ENCODE measurements around the gene PRRG2.
"Not testable (repeated sequence)": the region's sequence is repeated elsewhere in the genome, so short reads cannot be mapped to it uniquely, and the experiment has no call there.

PRRG2 gene

DNA sequence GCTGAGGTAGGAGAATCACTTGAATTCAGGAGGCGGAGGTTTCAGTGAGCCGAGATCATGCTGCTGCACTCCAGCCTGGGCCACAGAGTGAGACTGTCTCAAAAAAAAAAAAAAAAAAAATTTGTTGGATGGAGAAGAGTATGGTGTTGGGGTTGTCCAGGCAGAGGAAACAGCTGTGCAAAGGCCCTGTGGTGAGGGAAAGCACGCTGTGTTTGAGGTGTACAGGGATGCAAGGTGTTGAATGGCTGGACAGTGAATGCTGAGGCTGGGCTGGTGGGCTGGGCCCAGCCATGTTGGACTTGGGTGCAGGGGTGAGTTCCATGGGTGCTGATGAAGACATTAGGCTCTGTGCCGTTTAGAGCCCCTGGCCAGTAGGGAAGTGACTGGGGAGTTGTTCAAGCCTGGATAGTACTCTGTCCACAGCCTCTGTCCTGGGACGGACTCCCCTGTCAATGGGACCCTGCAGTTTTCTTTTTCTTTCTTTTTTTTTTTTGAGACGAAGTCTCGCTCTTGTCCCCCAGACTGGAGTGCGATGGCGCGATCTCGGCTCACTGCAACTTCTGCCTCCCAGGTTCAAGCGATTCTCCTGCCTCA is 28.5 kb downstream of the PRRG2 start:
- no peak for DNase-seq (ENCODE audit: low spot score)

DNA sequence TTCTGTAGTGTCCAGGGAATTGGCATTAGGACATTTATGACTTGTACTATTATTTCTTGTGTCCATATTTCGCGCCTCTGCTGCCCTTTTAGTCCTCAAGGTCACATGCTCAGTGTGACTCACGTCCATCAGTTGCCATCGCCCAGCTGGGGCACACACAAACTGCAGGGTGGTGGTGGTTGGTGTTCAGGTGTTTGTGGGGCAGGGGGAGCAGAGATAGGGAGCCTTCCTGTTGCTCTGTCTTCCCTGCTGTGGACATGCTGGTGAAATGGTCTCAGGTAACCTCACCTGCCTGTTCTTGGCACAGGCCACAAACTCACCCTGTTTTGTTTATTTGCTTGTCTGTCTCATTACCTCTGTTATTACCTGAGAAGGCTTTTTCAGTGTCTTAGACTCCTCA is 32.3 kb downstream of the PRRG2 start:
- peak; percentile 64 for DNase-seq (ENCODE audit: low spot score)

DNA sequence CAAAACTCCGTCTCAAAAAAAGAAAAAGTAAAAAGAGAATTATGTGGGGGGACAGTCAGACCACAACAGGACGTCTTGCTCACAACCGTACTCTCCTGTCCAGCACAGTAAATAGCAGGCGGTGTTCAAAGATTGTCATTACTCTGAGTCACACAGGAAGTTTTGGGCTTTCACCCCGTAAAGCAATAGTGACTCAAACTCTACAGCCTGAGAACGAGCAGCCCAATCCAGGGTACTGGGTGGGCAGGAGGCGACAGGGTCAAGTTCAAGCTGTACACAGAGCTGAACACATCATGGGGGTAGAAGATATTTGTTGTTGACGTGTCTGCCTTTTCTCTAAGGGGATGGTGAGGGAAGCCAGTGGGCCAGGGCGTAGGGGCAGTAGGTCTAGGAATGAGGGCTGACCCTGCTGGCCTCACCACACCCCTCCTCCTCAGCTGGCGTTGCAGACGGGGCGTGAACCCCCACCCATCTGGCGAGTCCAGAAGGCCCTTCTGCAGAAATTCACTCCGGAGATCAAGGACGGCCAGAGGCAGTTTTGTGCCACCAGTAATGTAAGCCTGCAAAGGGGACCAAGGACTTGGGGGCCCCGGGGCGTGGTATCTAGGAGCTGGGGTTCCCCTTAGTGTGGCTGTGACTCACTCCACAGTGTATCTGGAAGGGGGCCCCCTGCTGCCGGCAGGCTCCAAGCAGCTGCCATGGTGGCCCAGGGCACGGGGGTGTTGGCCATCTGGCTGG is 33.1 kb downstream of the PRRG2 start:
- peak; percentile 81 for DNase-seq (ENCODE audit: low spot score)

DNA sequence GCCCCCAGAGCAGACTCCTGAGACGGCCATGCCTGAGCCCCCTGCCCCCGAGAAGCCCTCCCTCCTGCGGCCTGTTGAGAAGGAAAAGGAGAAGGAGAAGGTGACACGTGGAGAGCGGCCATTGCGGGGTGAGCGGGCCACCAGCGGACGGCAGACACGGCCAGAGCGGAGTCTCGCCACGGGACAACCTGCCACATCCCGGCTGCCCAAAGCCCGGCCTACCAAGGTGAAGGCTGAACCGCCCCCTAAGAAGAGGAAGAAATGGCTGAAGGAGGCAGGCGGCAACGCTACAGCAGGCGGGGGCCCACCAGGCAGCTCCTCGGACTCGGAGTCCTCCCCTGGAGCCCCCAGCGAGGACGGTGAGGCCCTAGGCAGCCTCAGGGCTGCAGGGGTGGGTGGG is 34.7 kb downstream of the PRRG2 start:
- DNase-seq (ENCODE audit: low spot score): no peak

DNA sequence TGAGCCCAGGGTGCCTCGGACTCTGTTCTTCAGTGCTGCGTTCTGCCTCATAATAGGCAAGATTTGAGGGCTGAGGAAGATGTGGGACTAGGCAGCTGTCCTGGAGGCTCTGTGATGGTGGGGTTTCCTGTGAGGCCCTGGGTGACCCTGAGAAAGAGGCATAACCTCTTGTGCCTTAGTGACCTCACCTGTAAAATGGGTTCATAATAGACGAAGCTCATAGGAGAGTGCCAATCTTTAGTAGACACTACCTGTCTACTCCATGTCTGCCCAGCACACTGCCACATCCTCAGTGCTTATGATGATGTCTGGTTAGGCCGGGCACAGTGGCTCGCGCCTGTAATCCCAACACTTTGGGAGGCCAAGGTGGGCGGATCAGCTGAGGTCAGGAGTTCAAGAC is 35.4 kb downstream of the PRRG2 start:
- no peak for DNase-seq (ENCODE audit: low spot score)

DNA sequence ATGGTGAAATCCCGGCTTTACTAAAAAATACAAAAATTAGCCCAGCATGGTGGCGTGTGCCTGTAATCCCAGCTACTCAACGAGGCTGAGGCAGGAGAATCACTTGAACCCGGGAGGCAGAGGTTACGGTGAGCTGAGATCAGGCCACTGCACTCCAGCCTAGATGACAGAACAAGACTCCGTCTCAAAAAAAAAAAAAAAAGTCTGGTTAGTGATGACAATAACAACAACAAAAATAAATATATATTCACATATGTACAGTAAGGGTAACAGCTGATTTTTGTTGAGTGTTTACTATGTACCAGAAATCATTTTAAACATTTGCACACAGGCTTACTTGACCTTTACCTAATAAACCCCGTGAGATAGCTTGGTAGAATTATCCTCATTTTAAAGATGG is 35.8 kb downstream of the PRRG2 start:
- DNase-seq (ENCODE audit: low spot score): no peak

DNA sequence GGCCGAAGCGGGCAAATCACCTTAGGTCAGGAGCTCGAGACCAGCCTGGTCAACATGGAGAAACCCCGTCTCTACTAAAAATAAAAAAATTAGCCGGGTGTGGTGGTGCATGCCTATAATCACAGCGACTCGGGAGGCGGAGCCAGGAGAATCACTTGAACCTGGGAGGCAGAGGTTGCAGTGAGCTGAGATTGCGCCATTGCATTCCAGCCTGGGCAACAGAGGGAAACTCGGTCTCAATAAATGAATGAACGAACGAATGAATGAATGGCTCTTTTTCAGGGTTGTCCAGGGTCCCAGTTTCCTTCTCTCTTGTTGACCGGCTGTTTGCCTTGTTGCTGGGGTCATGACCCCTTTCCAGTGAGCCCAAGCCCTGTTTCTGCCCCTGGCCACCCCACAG is 36.7 kb downstream of the PRRG2 start:
- not testable (repeated sequence) for DNase-seq (ENCODE audit: low spot score)

DNA sequence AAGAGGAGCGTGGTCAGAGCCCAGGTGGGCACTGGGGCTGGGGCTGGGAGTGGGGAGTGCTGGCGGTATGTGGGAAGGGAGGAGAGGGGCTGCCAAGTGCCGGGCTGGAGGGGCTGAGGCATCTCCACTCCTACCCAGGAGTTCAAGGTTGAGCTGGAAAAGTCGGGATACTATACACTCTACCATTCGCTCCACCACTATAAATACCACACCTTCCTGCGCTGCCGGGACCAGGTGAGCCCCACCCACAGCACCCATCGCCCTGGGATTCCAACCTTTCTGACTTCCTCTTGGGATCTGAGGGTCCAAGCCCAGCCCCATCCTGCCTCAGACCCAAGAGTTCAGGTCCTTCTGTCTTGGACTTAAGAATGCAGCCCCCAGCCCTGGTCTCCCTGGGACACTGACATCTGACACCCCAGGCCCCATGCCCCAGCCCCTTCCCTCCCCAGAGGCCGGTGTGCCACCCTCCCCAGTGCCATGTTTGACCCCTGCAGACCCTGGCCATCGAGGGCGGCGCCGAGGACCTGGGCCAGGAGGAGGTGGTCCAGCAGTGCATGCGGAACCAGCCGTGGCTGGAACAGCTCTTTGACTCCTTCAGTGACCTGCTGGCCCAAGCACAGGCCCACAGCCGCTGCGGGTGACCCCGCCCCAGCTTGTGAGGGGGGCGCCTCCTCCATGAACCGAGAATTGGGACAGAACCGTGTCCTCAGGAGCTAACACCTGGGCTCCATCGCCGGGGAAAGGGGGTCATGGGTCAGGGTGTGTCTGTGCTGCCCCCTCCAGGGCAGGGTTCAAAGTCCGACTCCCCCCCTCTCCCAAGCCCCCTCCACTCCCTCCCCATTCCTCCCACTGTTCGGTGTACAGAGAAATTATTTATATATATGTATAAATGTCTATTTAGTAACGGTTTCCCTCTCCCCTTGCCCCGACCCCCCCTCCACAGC is 44.1 kb downstream of the PRRG2 start:
- no peak for DNase-seq (ENCODE audit: low spot score)

DNA sequence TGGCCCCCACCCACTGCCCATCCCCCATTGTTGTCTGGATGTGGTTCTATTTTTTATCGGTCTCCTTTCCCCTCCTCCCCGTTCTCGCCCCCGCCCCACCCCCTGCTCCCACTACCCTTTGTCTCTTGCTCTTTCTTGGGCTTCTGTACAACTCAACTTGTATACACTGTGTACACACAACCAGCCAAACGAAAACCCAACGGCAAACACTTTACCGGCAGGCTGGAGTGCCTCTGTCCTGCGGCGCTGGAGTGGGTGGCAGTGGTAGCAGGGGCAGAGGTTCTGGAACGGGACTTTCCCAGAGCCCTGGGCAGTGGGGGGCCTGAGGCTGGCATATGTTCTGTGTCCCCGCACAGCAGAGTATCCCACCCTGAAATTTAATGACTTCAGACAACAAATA is 45.1 kb downstream of the PRRG2 start:
- no peak for DNase-seq (ENCODE audit: low spot score)

DNA sequence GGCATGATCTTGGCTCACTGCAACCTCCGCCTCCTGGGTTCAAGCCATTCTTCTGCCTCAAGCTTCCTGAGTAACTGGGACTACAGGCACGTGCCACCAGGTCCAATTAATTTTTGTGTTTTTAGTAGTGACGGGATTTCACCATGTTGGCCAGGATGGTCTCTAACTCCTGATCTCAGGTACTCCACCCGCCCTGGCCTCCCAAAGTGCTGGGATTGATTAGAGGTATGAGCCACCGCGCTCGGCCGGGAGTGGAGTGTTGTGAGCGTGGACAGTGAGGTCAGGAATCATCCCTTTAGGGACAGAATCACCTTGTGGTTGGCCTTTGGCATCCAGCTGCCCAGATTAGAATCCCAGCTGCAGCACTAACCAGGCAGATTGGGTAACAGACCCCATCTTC is 48.5 kb downstream of the PRRG2 start:
- no peak for DNase-seq (ENCODE audit: low spot score)

DNA sequence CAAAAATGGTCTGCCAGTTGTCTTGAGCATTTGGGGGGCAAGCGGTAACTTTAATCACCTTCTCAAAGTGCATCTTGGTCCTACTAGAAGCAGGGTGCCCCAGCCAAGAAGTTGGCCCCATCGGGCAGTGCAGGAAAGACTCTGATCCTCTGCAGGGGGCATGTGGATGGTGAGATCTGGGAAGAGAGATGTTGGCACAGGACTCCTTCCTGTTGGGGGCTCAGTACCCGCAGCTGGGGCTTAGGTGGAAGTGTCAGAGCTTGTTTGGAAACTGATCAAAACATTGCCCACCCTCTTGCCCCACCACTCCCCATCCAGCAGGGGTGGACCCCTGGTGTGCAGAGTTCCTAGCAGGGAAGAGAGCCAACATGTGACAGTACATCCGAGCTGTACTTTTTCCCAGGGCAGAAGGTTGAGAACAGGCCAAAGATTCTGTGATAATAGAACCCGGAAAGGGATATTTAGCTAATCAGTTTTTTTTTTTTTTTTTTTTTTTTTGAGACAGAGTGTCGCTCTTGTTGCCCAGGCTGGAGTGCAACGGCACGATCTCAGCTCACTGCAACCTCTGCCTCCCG is 50.0 kb downstream of the PRRG2 start:
- DNase-seq (ENCODE audit: low spot score): no peak

DNA sequence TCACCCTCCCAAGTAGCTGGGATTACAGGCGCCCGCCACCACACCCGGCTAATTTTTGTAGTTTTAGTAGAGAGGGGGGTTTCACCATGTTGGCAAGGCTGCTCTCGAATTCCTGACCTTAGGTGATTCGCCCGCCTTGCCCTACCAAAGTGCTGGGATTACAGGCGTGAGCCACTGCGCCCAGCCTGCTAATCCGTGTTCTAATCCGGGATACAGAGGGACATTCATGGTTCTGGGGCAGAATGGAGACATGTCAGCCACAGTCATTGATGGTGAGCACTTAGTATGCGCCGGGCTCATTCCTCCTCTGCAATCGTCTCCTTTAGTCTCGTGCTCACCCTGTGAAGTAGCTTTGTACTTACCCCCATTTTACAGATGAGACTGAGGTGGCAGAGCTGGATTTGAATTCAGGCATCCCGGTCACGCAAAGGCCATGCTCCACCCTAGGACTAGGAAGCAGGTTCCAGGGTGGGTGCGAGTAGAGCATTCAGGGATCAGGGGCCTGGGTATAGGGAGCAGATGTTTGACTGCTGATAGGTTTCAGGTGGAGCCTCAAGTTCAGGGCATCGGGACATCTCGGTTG is 50.6 kb downstream of the PRRG2 start:
- DNase-seq (ENCODE audit: low spot score): no peak

DNA sequence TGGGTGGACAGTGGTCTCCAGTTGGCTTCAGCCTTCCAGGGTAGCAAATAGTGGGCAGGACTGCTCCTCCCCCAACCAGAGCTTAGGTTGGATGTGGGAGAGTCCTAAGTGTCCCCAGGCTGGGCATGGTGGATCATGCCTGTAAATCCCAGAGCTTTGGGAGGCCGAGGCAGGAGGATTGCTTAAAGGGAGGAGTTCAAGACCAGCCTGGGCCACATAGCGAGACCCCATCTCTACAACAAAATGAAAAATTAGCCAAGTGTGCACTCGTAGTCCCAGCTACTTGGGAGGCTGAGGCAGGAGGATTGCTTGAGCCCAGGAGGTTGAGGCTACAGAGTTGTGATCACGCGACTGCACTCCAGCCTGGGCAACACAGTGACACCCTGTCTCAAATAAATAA is 51.5 kb downstream of the PRRG2 start:
- DNase-seq (ENCODE audit: low spot score): no peak

DNA sequence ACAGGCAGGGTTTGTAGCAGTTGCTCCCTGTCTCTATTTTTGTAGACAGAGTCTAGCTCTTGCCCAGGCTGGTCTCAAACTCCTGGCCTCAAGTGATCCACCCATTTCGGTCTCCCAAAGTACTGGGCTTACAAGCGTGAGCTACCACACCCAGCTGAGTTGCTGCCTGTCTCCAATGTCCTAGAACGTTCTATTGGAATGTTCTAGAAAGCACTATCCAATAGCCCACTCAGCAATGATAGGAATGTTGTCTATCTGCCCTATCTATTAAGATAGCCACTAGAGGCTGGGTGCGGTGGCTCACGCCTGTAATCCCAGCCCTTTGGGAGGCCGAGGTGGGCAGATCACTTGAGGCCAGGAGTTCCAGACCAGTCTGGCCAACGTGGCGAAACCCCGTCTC is 52.2 kb downstream of the PRRG2 start:
- DNase-seq (ENCODE audit: low spot score): not testable (repeated sequence)

DNA sequence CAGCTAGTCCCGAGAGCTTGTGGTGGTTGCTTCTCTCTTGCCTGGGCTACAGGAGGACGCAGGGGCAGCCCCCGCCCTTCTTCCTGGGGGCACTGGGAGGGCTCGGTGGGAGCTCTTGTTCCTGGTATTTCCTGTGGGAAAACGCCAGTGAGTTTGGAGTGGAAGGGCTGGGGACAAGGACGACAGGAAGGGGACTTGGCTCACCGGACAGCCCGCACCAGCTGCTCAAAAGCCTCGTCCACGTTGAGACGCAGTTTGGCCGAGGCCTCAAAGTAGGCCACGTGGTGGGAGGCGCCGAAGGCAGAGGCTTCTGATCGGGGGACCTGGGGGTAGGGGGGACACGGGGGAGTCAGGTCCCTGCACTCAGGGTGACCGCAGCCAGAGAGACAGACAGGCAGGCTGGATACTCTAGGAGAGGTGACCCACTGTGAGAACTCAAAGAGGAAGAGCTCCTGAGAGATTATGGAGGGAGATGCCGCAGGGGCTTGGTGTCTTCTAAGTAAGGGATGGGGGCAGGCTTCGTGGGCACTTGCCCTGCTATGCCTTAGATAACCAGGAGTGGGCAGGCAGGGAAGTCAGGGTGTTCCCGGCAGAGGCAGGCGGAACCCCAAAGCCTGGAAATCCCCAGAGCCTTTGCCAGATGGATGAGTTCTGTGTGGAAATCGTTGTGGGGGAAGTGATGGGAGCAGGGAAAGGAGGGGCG is 54.6 kb downstream of the PRRG2 start:
- no peak for DNase-seq (ENCODE audit: low spot score)

DNA sequence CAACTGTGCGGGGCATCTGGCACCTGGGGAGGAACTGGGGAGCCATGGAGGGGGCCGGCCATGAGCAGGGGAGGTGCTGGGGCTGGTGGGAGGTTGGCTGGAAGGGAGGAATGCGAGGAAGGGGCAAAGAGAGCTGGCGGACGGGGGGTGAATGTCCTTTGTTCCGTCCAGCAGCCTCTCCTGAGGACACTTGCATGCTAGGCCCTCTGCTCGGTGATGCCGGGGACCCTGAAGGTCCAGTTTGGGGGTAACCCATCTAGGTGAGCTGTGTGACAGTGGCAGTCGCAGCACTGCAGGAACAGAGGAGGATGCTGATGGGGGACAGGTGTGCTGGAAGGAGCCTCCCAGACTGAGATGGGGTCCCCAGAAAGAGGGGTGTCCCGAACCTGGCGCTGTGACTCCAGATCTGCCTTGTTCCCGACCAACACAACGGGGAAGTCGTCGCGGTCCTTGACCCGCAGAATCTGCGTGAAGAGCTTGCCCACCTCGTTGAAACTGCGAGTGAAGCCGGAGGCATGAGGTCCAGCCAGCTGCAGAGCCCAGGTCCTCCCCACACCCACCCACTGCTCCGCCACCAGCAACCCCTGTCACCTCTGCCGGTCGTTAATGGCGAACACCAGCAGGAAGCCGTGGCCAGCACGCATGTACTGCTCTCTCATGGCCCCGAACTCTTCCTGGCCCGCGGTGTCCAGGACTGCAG is 55.3 kb downstream of the PRRG2 start:
- DNase-seq (ENCODE audit: low spot score): no peak

DNA sequence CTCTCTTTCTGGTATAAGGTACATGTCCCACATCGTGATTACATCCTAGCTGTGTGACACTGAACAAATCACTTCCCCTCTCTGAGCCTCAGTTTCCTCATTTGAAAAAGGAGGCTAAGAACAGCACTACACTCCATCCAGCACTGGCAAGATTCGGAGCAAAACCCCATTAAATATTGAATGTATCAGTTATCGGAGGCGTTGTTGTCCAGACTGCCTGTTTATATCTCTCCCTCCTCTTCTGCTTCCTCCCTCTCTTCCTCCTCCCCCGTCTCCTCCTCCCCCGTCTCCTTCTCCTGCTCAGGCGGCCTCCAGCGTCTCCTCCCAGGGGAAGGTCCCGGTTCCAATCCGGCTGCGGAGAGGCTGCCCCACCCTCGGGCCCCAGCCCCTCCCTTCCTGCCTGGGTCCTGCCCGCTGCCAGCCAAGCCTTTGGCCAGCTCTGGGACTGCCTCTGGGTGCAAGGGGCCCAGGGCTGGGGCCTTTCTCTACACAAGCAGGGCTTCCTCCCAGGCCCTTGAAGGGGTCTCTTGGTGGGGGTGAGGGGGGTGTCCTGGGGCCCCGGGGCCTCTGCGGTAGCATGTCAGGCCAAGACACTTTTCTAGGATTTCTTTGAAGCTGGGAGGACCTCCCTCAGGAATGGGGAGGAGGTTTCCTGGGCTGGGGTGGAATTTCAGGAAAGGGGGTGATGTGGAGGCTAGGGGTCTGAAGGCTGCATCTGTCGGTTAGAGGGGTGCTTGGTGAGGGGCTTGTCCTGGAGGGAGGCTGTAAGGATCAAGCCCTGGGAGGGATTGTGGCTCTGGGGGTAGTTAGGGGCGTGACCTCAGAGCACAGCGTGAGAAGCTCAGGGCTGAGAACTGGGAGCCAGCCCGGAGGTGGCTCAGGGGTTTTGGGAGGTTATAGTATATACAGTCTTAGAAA is 57.0 kb downstream of the PRRG2 start:
- peak; percentile 55 for DNase-seq (ENCODE audit: low spot score)

DNA sequence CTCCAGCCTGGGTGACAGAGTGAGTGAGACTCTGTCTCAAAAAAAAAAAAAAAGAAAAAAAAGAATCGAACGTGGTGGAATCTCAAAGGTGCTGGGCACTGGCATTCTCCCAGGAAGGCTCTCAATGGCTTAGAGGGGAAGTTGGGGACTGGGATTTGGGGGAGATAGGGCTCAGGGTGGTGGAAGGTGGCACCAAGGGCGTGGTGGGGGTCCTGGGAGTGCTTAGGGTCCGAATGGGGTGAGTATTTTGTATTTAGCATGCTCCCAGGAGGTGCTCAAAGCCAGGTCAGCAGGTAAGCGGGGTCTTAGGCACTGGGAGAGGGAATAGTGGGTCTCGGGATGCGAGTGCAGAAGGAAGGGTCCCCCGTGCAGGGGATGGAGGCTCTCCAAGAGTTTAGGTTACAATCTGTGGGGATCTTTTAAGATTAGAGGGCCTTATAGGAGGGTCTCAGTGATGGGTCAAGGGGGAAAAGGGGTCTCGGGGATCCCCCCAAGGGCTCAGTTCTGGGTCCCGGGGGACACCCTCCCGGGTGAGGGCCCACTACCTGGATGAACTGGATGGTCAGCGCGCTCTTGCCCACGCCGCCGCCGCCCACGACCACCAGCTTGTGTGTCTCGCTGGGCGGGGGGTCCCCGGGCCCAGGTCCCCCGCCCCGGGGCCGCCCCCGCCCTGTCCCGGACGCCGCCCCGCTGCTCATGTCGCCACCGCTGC is 58.4 kb downstream of the PRRG2 start:
- DNase-seq (ENCODE audit: low spot score): no peak
